ENCODE results near the gene AAGAB. TPM values are rescaled to one million over a fixed set of nuclear protein-coding genes. Genes with fewer than 3 reads are reported as not detected.

Gene AAGAB
- total RNA-seq, 2 donors from 2014 or later = 67.7 to 99.1 TPM

DNA sequence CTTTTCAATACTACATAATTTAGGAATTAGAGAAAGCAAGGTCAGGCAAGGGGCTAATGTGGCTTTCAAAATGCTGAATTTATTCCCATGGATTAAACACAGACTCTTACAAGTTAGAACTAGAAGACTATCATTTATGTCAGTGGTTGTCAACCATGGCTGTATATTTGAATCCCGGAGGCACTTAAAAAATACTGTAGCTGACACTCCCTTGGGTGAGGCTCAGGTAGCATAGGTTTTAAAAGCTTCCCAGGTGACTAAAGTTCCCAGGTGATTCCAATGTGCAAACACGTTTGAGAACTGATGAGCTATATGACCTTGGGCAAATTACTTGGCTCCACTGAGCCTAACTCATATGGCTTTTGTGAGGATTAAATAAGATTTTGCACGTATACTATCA, 29.6 kb downstream of the AAGAB start:
- peaks cover 54% of the 10 kb centered on the region for H3K36me3 ChIP-seq (ENCODE audit: control insufficient read depth, insufficient read depth, low read length)
- H3K4me3 ChIP-seq (ENCODE audit: low read length) = no peak overlapping the region
- Mint-ChIP-seq H3K27ac (no peak overlapping the region), H3K36me3 (ENCODE audit: low read depth) (peaks cover 30% of the 10 kb centered on the region), H3K4me1 (peaks cover 6% of the 10 kb centered on the region), H3K4me3 (no peak overlapping the region), H3K27me3 (ENCODE audit: insufficient read depth) (no peaks in the 10 kb centered on the region), H3K9me3 (no peaks in the 10 kb centered on the region)
- no peak overlapping the region for H3K27ac ChIP-seq (ENCODE audit: low read depth, low read length)
- H3K9me3 ChIP-seq (ENCODE audit: control insufficient read depth, low read length) = no peaks in the 10 kb centered on the region
- H3K27me3 ChIP-seq (ENCODE audit: control insufficient read depth, insufficient read depth, low read length, poor library complexity, severe bottlenecking) = no peaks in the 10 kb centered on the region
- no peak overlapping the region for H3K9ac ChIP-seq (ENCODE audit: extremely low read depth, low read length, poor library complexity, severe bottlenecking)
- TF ChIP-seq, protein P1, sequence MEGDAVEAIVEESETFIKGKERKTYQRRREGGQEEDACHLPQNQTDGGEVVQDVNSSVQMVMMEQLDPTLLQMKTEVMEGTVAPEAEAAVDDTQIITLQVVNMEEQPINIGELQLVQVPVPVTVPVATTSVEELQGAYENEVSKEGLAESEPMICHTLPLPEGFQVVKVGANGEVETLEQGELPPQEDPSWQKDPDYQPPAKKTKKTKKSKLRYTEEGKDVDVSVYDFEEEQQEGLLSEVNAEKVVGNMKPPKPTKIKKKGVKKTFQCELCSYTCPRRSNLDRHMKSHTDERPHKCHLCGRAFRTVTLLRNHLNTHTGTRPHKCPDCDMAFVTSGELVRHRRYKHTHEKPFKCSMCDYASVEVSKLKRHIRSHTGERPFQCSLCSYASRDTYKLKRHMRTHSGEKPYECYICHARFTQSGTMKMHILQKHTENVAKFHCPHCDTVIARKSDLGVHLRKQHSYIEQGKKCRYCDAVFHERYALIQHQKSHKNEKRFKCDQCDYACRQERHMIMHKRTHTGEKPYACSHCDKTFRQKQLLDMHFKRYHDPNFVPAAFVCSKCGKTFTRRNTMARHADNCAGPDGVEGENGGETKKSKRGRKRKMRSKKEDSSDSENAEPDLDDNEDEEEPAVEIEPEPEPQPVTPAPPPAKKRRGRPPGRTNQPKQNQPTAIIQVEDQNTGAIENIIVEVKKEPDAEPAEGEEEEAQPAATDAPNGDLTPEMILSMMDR (conservative IDR thresholded peaks at IDR 0.05) = no peak
- 97 to 100% methylated on average over 2 to 3 of the region's 3 CpGs for WGBS, 2 experiments (ENCODE audit: insufficient coverage in 1 of 2, insufficient read length in 1 of 2)
- DNase-seq = no peak
- no peaks in the 10 kb centered on the region for H3K4me1 ChIP-seq (ENCODE audit: control insufficient read depth, insufficient read depth, low read length)

DNA sequence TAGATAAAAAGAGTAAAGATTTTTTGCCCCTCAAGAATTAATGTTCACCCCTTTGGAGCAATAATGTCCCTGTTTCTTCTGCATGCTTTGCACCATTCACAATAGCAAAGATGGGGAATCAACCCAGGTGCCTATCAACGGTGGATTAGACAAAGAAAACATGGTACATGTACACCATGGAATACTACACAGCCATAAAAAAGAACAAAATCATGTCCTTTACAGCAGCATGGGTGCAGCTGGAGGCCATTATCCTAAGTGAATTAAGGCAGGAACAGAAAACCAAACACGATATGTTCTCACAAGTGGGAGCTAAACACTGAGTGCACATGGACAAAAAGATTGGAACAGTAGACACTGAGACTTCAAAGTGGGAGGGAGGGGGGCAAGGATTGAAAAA, 35.2 kb downstream of the AAGAB start:
- no peaks in the 10 kb centered on the region for H3K4me1 ChIP-seq (ENCODE audit: control insufficient read depth, insufficient read depth, low read length)
- no peaks in the 10 kb centered on the region for H3K9me3 Mint-ChIP-seq
- no peak for DNase-seq
- H3K36me3 ChIP-seq (ENCODE audit: control insufficient read depth, insufficient read depth, low read length) = peaks cover 28% of the 10 kb centered on the region
- peaks cover 36% of the 10 kb centered on the region for H3K36me3 Mint-ChIP-seq (ENCODE audit: low read depth)
- TF ChIP-seq, protein P1 (conservative IDR thresholded peaks at IDR 0.05) = no peak
- H3K27ac ChIP-seq (ENCODE audit: low read depth, low read length) = no peak overlapping the region
- no peak overlapping the region for H3K9ac ChIP-seq (ENCODE audit: extremely low read depth, low read length, poor library complexity, severe bottlenecking)
- no peak overlapping the region for H3K4me3 ChIP-seq (ENCODE audit: low read length)
- H3K4me3 Mint-ChIP-seq = no peak overlapping the region
- H3K27me3 Mint-ChIP-seq (ENCODE audit: insufficient read depth) = no peaks in the 10 kb centered on the region
- no peak overlapping the region for H3K27ac Mint-ChIP-seq
- WGBS, 2 experiments (ENCODE audit: insufficient coverage in 1 of 2, insufficient read length in 1 of 2) = 90 to 91% methylated on average over 2 of the region's 2 CpGs
- no peaks in the 10 kb centered on the region for H3K9me3 ChIP-seq (ENCODE audit: control insufficient read depth, low read length)
- H3K4me1 Mint-ChIP-seq = no peaks in the 10 kb centered on the region
- H3K27me3 ChIP-seq (ENCODE audit: control insufficient read depth, insufficient read depth, low read length, poor library complexity, severe bottlenecking) = no peaks in the 10 kb centered on the region

DNA sequence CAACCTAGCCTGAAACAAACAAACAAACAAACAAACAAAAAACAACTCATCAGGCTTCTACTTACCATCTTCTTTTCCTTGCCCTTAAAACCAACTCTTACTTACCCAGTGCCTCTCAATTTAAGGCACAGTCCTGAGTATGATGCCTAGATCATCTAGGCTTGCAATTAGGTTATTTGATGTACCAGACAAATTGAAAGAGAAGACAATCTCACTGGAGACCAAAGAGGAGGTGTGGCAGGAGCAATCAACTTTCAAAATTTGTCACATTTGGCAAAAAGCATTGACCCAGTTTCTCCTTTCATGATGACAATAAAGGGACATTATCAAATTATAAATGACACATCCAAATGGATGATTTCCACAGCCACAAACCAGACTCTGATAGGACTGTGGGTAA, 36.0 kb downstream of the AAGAB start:
- Histone ChIP-seq H3K4me3 (ENCODE audit: low read length) (no peak overlapping the region), H3K27ac (ENCODE audit: low read depth, low read length) (no peak overlapping the region), H3K27me3 (ENCODE audit: control insufficient read depth, insufficient read depth, low read length, poor library complexity, severe bottlenecking) (no peaks in the 10 kb centered on the region), H3K9ac (ENCODE audit: extremely low read depth, low read length, poor library complexity, severe bottlenecking) (no peak overlapping the region), H3K4me1 (ENCODE audit: control insufficient read depth, insufficient read depth, low read length) (no peaks in the 10 kb centered on the region), H3K36me3 (ENCODE audit: control insufficient read depth, insufficient read depth, low read length) (peaks cover 32% of the 10 kb centered on the region), H3K9me3 (ENCODE audit: control insufficient read depth, low read length) (no peaks in the 10 kb centered on the region)
- H3K4me3 Mint-ChIP-seq = no peak overlapping the region
- H3K36me3 Mint-ChIP-seq (ENCODE audit: low read depth) = peaks cover 38% of the 10 kb centered on the region
- H3K27me3 Mint-ChIP-seq (ENCODE audit: insufficient read depth) = no peaks in the 10 kb centered on the region
- TF ChIP-seq, protein P1 (conservative IDR thresholded peaks at IDR 0.05) = no peak
- no peaks in the 10 kb centered on the region for H3K4me1 Mint-ChIP-seq
- no peak for DNase-seq
- no peak overlapping the region for H3K27ac Mint-ChIP-seq
- H3K9me3 Mint-ChIP-seq = no peaks in the 10 kb centered on the region
